ENCODE data around the gene DNAJA1.

DNAJA1 gene

GRCh38 chr9:33042473-33042872, 17.4 kb downstream of the DNAJA1 start:
- Mint-ChIP-seq H3K27me3 (ENCODE audit: low read depth) (no peaks in the 10 kb centered on the region), H3K4me3 (peak overlapping the region in 2 of 3 experiments; percentile 17 to 29), H3K4me1 (peaks cover 21% of the 10 kb centered on the region), H3K27ac (peak overlapping the region; percentile 1 to 77 (median 52)), H3K36me3 (ENCODE audit: low read depth) (peaks cover 33% of the 10 kb centered on the region), H3K9me3 (no peaks in the 10 kb centered on the region)
- TF ChIP-seq, protein P1, sequence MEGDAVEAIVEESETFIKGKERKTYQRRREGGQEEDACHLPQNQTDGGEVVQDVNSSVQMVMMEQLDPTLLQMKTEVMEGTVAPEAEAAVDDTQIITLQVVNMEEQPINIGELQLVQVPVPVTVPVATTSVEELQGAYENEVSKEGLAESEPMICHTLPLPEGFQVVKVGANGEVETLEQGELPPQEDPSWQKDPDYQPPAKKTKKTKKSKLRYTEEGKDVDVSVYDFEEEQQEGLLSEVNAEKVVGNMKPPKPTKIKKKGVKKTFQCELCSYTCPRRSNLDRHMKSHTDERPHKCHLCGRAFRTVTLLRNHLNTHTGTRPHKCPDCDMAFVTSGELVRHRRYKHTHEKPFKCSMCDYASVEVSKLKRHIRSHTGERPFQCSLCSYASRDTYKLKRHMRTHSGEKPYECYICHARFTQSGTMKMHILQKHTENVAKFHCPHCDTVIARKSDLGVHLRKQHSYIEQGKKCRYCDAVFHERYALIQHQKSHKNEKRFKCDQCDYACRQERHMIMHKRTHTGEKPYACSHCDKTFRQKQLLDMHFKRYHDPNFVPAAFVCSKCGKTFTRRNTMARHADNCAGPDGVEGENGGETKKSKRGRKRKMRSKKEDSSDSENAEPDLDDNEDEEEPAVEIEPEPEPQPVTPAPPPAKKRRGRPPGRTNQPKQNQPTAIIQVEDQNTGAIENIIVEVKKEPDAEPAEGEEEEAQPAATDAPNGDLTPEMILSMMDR (IDR thresholded peaks at IDR 0.05; ENCODE audit: unreplicated experiment in 3 of 3) = no peak

DNA sequence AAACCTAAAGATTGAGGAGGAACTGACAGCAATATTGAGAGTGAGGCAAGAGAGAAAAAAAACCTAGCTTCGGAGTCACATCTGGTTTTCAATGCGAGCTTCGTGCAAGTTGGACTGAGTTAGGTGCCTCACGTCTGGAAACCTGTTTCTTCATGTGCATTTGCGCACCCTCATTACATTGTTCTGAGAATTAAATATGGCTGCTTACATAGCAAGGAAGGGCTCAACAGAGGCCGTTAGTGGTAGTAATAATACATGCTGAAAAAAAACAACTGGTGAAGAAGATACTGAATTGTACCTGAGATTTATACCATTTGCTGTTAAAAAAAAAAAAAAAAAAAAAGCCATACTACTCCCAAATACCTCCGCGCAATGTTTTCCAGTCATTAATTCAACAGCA, 18.6 kb downstream of the DNAJA1 start:
- Mint-ChIP-seq H3K4me3 (peak overlapping the region; percentile 84 to 89 (median 88)), H3K27ac (peak overlapping the region; percentile 85 to 93 (median 89)), H3K27me3 (ENCODE audit: low read depth) (no peaks in the 10 kb centered on the region), H3K36me3 (ENCODE audit: low read depth) (peaks cover 34% of the 10 kb centered on the region), H3K4me1 (peaks cover 21% of the 10 kb centered on the region), H3K9me3 (no peaks in the 10 kb centered on the region)
- TF ChIP-seq, protein P1 (IDR thresholded peaks at IDR 0.05; ENCODE audit: unreplicated experiment in 3 of 3) = no peak

GRCh38 chr9:33044162-33044673, 19.1 kb downstream of the DNAJA1 start:
- no peaks in the 10 kb centered on the region for H3K27me3 Mint-ChIP-seq (ENCODE audit: low read depth)
- no peaks in the 10 kb centered on the region for H3K9me3 Mint-ChIP-seq
- H3K4me3 Mint-ChIP-seq = peak overlapping the region; percentile 84 to 89 (median 88)
- H3K36me3 Mint-ChIP-seq (ENCODE audit: low read depth) = peaks cover 33% of the 10 kb centered on the region
- H3K4me1 Mint-ChIP-seq = peaks cover 21% of the 10 kb centered on the region
- peak overlapping the region; percentile 85 to 93 (median 89) for H3K27ac Mint-ChIP-seq
- TF ChIP-seq, protein P1 (IDR thresholded peaks at IDR 0.05; ENCODE audit: unreplicated experiment in 3 of 3) = no peak

DNA sequence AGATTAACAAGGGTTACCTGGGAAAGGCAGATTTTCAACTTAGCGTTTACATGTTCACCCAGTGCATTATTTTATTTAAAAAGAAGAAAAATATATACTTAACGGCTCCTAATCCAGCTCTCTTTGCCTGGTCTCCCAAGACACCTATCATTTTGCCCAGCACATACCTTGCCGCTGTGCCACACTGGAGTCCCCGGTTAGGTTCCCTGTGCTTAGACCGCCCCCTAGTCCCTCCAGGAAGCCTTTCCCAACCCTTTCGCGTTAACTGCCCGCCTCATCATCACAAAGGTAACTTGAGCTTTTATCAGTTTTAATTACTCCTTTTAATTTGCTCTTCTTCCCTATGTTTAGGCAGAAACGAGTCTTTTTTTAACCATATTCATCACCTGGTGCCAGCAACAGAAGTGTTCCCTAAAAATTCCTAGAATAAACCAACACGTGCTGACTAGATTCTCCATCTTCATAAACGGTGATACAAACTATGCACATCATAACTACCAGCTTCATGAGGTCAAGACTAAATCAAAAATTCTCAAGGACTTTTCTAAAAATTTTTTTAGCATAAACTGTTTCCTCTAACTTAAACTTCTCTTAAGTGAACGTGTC, 19.7 kb downstream of the DNAJA1 start:
- Mint-ChIP-seq H3K36me3 (ENCODE audit: low read depth) (peaks cover 34% of the 10 kb centered on the region), H3K4me3 (peak overlapping the region; percentile 84 to 89 (median 88)), H3K4me1 (peaks cover 21% of the 10 kb centered on the region), H3K27ac (peak overlapping the region; percentile 85 to 93 (median 89)), H3K27me3 (ENCODE audit: low read depth) (no peaks in the 10 kb centered on the region), H3K9me3 (no peaks in the 10 kb centered on the region)
- TF ChIP-seq, protein P1 (IDR thresholded peaks at IDR 0.05; ENCODE audit: unreplicated experiment in 3 of 3) = no peak

DNA sequence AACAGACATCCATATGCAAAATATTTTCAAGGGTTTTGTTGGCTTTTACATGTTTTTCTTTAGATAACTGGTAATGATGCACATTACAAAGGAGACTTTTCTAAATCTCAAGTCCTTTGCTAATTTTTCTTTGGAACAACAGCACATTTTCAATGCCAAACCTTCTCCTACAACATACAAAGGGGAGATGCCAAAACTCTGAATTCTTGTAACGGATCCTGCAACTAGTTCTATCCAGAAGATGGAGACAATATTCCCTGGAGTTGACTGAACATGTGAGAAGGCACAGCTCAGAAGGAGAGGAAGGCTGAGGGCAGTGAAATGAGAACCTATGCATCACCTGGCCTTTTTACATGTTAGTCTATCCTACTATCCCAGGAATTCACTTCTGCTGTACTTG, 21.0 kb downstream of the DNAJA1 start:
- TF ChIP-seq, protein P1 (IDR thresholded peaks at IDR 0.05; ENCODE audit: unreplicated experiment in 3 of 3) = no peak
- Mint-ChIP-seq H3K36me3 (ENCODE audit: low read depth) (peaks cover 39% of the 10 kb centered on the region), H3K27me3 (ENCODE audit: low read depth) (no peaks in the 10 kb centered on the region), H3K9me3 (no peaks in the 10 kb centered on the region), H3K27ac (peak overlapping the region in 1 of 3 experiments; percentile 66), H3K4me3 (peak overlapping the region in 1 of 3 experiments; percentile 64), H3K4me1 (peaks cover 21% of the 10 kb centered on the region)

DNA sequence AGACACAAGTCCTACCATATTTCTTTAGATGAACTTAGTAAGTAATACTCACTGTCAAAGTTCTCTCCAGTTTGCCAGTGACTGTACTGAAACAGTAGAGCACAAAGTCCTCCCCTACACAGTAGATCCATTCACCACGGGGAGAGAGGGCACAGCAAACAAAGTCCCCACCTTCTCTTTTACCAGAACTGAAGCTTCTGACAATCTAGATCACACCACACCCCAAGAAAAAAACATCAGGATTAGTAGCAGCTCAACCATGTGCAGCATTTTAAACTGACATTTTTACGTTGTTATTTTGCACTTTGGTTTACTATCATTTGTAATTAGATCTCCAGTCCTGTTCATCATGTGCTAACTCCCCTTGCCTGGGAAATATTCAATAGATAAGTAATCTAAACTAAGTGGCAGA, 23.0 kb downstream of the DNAJA1 start:
- no peaks in the 10 kb centered on the region for H3K27me3 Mint-ChIP-seq (ENCODE audit: low read depth)
- H3K27ac Mint-ChIP-seq = no peak overlapping the region
- no peak overlapping the region for H3K4me3 Mint-ChIP-seq
- H3K4me1 Mint-ChIP-seq = peaks cover 21% of the 10 kb centered on the region
- H3K9me3 Mint-ChIP-seq = no peaks in the 10 kb centered on the region
- H3K36me3 Mint-ChIP-seq (ENCODE audit: low read depth) = peaks cover 49% of the 10 kb centered on the region
- TF ChIP-seq, protein P1 (IDR thresholded peaks at IDR 0.05; ENCODE audit: unreplicated experiment in 3 of 3) = no peak
